HG03097 (cell line): ENCODE results near the gene ZNF428.
"Not testable (repeated sequence)": the region's sequence is repeated elsewhere in the genome, so short reads cannot be mapped to it uniquely, and the experiment has no call there.

Source experiments
- ATAC-seq: cut with Tn5 transposase; IDR thresholded peaks from one replicate; pipeline ENCODE4 v1.9.1; 2021; ENCODE audit not compliant: unreplicated experiment, low FRiP score

Gene ZNF428, protein sequence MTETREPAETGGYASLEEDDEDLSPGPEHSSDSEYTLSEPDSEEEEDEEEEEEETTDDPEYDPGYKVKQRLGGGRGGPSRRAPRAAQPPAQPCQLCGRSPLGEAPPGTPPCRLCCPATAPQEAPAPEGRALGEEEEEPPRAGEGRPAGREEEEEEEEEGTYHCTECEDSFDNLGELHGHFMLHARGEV

DNA sequence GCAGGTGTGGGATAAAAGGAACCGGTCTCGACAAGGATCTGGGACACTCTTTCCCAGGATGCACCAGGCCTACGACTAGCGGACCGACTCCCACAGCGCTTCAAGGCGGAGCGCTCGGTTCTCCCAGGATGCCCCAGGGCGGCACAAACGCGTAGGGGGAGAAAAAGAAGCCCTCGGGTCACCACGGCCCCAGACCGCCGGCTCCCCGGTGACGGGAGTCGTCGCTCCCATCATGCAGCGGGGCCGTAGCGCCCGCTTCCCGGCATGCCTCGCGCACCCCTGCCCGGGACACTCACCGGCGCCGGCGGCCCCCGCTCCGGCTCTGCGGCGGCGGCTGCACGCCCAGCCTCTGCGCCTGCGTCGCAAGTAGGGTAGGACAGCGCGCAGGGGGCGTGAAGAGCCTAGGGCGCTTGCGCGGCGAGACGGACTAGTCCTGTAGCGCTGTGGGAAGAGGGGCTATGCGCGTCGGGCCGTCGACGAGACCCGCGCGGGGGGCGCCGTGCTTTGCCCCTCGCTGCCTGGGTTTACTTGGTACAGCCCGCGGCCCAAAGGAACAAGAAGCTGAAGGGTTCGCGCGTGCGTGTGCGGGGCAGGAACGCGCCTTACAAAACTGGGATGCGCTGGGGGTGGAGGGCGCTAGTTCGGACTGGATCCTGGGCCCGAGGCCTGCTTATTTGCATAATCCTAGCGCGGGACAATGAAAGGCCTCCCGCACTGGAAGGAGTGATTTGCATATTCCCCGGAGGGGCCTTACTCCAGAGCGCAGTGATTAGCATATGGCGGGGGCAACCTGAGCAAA lies at the start of gene ZNF428:
Gene ZNF428 (minus strand): TSS at position 368 of the 799 bp plus-strand sequence. CDS start 5,325 bp downstream, outside the sequence.
- ATAC-seq = peak; percentile 67

DNA sequence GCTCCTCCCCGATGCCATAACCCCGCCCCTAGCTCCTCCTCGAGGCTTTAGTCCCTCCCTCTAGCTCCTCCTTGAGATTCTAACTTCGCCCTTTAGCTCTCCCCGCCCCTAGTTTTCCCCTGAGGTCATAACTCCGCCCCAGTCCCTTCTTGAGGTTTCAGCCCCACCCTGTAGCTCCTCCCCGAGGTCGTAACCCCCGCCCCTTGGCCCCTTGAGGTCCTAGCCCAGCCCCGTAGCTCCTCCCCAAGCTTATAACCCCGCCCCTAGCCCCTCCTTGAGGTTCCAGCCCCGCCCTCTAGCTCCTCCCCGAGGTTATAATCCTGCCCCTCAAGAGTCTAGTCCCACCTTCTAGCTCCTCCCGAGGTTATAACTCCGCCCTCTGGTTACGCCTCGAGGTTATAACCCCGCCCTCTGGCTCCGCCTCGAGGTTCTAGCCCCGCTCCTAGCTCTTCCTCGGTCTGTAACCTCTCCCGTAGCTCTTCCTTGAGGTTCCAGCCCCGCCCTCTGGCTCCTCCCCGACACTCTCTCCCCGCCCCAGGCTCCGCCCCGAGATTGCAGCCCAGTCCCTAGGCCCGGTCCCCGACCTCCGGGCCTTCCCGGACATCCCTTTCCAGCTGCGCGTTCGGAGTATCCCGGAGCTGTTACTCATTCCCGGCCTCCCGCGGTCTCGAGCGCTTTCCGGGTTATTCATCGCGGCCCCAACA lies 49.1 kb upstream of the ZNF428 start:
- ATAC-seq = peak; percentile 85

DNA sequence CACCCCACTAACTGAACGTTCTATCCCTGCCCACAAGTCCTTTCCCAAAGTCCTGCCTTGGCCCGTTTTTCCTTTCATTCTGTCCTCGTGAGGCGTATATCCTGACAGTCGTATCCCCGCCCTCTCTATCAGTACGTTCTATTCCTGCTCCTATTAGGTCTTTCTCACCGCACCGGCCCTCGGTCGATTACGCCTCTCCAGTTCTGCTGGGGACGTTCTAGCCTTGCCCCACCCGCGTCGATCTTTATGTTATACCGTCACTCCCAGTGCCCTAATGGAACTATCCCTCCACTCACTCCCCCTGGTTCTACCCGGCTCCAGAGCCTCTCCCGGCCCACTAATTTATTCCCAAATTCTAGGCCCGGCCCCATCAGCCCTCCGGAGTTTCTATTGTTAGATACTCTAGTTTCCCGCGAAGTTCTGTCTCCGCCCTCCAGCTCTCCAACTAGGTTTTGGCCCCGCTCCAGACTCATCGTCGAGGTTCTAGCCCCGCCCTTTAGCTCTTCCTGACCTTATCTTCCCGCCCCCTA lies 48.5 kb upstream of the ZNF428 start:
- ATAC-seq = no peak

DNA sequence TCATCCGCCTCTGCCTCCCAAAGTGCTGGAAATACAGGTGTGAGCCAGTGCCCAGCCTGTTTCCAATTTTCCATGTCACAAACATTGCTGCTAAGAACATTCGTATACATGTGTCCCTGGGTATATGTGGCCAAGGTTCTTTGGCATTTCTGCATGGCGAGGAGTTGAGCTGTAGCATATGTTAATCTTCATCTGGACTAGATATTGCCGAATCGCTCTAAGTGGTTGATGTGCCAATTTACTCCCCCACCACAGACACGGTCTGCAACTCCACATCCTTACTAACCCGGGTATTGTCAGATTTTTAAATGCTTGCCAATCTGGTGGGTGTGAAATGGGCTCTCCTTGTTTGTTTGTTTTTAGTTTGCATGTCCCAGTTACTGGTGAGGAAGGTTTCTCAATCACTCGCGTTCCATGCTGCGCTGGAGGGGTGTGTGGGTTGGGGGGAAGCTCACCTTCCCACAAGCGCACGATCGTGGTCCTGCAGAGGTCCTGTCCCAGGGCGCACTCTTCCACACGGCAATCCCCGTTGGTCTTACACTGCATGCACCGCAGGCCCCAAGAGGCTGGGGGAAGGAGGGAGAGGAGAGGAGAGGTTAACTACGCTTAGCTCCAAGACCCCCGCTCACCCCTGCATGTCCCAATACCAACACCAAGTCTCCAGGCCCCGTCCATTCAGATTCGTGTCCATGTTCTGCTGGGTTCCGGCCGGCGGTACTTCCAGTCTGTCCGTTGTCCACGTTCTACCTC lies 47.9 kb upstream of the ZNF428 start:
- no peak for ATAC-seq

DNA sequence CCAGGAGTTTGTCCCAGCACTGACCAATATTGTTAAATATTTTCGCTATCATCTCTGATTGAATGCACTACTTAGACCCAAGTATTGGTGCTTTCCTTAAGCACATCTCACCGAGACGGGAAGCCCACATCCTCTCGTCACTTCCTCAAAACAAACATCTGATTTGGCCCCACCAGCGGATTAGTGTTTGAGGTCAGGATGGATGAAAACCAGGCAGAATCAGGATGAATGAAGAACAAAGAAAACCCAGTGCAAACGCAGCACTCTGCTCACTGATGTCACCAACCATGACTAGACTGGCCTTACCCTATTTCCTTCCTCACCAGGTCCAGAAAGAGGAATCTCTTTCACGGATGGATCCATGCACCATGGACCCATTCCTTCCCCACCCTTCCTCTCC lies 44.6 kb upstream of the ZNF428 start:
- no peak for ATAC-seq

DNA sequence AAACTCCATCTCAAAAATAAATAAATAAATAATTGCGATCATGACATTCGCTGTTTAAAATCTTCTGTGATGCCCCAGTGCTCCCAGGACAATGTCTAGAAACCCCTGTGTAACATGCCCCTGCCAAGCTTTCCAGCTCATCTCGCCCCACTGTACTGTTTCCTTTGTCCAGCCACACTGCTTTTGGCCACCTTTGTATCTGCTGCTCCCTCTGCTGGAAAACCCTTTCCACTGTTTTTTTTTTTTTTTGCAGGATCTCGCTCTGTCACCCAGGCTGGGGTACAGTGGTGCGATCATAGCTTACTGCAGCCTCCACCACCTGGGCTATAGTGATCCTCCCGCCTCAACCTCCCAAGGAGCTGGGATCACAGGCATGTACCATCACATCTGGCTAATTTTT lies 43.1 kb upstream of the ZNF428 start:
- ATAC-seq = no peak

DNA sequence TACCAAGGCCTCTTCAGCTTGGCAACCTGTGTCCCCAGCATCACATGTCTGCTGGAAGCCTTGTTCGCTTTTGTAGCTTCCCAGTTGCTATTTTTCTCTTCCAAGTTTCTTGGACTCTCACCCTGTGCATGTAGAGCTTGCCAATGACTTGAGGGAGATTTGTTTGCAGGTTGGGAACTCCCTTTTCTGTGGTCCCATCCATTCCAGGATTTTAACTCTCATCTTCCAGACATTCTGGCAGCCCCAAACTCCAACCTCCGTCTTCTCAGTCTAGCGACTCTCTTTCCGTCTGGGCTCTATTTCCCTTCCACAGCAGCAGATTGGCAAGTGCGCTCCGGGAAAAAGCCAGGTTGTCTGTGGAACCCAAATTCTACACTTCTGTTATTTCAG lies 41.5 kb upstream of the ZNF428 start:
- ATAC-seq = no peak

DNA sequence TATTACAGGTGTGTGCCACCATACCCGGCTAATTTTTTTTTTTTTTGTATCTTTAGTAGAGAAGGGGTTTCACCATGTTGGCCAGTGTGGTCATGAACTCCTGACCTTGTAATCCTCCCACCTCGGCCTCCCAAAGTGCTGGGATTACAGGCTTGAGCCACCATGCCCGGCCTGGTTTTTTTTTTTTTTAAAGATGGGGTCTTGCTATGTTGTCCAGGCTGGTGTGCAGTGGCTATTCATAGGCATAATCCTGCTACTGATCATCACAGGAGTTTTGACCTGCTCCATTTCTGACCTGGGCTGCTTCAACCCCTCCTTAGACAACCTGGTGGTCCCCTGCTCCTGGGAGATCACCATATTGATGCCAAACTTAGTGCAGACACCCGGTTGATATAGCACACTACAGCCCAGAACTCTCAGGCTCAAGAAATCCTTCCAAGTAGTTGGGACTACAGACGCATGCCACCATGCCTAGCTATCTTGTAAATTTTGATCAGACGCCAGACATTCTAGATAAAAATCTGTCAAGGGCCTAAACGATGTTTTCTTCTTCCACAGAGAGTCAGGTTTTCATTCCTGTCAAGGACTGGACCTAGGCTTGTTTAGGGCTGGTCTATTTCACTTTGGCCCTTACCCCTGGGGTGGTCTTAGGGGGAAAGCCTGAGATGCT lies 41.0 kb upstream of the ZNF428 start:
- ATAC-seq = no peak

DNA sequence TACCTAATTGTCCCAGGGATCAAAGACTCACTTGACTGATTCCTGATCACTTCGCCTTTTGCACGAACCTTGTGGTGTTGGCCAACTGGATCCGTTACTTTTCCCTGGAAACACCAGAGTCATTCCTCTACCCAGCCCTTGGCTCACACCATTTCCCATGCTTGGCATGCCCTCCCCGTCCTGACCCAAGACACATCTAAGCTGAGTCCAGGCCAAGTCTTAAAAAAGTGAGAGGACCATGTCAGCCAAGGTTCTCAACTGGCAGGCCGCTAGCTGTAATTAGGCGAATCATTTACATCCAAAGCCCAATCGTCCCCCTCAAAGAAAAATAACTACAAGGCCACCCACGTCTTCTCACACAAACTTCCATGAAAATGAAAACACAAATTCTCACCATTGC lies 39.1 kb upstream of the ZNF428 start:
- ATAC-seq = no peak

DNA sequence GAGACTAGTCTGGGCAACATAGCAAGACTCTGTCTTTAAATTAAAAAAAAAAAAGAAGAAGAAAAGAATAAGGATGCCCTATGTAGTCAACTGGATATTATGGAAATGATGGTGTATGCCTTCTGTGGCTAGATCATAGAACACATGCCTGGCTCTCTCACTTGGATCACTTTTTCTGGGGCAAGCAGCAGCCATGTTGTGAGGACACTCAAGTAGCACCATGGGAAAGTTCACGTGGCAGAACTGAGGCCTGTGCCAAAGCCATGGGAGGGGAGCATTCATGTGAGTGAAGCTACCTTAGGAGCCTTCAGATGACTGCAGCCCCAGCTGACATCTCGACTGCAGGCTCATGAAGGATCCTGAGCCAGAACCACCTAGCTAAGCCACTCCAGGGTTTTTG lies 38.6 kb upstream of the ZNF428 start:
- ATAC-seq = no peak

DNA sequence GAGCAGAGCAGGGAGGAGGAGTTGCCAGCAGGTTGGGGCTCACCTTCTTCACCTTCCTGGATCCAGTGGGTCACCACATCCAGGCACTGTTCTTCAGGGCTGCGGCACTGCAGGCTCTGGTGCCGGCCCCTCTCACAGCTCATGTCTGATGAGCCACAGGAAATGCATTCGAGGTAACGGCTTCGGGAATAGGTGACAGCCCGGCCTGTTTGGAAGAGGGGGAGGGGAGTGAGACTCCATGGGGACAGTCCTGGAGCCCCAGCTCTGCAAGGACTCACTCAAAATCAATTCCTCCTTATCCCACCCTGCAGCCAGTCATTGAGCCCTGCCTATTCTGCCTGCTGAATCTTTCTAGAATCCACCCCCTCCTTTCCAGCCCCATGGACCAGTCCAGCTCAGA lies 37.0 kb upstream of the ZNF428 start:
- no peak for ATAC-seq

DNA sequence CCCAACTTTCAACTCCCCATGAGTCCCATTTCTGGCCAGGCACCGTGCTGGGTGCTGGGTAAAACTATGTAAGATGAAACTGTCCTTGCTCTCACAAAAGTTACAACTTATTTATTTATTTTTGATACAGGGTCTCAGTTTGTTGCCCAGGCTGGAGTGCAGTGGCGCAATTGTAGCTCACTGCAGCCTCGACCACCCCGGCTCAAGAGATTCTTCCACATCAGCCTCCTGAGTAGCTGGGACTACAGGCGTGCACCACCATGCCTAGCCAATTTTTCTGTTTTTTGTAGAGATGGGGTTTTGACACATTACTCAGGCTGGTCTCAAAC lies 33.1 kb upstream of the ZNF428 start:
- no peak for ATAC-seq

DNA sequence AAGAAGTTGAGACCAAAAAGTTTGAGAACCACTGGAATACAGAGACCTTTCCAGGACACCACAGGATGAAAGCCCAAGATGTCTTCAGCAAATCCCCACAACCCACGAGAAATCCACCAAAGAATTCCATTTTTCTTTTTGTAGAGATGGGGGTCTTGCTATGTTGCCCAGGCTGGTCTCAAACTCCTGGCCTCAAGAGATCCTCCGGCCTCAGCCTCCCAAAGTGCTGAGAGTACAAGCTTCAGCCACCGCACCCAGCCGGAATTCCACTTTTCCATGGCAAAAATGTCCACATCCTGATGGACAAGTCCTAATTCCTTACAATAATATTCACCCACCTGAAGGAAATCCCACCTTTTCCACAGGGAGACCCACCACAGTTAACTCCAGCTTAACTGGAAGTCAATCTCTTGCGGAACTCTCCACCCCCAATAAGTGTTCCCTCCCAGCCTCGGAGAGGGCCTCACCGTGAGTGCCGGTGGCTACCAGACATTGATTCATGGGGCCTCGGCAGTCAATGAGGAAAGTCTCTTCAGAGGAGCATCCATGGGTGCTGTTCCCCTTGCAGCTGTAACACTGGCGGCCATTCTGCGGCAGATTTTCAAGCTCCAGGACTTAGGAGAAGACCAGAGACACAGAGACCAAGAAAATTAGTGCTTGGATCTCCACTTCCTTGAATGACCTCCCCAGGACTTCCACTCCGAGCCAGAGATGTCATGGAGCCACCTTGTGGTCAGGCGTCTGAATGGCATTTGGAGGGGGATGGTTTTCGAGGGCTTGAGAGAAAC lies 32.5 kb upstream of the ZNF428 start:
- ATAC-seq = no peak

DNA sequence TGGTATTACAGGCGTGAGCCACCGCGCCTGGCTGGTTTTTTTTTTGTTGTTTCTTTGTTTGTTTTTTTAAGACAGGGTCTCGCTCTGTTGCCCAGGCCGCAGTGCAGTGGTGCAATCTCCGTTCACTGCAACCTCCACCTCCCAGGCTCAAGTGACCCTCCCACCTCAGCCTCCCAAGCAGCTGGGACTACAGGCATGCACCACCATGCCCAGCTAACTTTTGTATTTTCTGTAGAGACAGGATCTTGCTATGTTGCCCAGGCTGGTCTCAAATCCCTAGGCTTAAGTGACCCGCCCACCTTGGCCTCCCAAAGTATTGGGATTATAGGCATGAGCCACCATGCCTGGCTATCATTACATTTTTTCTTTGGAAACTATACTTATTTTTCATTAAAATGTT lies 30.8 kb upstream of the ZNF428 start:
- ATAC-seq = not testable (repeated sequence)

DNA sequence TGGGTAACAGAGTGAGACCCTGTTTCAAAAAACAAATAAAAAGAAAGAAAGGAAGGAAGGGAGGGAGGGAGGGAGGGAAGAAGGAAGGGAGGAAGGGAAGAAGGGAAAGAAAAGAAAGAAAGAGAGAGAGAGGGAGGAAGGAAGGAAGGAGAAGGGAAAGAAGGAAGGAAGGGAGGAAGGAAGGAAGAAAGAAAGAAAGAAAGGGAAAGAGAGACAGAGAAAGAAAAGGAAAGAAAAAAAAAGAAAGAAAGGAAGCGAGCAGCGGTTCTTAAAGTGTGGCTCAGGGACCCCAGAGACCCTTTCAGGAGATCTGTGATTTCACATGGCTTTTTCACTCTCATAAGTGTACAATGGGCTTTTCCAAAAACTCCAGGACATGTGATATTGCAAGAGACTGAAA lies 30.1 kb upstream of the ZNF428 start:
- no peak for ATAC-seq

DNA sequence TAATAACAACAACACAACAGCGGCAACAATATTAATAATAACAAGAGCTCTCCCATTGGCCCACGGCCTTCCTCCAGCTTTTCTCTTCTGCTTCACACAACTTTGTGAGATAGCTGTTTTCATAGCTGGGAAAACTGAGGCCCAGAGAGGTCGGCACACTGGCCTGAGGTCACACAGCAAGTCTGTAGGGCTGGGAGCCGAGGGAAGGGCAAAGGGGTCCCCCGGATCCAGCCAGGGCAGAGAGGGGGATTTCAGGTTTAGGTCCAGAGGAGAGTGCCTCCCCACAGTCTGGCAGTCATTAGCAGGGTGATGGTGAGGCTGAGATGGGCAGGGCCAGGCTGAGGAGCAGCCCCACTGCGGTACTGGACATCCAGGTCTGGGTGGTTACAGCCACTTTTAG lies 29.2 kb upstream of the ZNF428 start:
- ATAC-seq = no peak

DNA sequence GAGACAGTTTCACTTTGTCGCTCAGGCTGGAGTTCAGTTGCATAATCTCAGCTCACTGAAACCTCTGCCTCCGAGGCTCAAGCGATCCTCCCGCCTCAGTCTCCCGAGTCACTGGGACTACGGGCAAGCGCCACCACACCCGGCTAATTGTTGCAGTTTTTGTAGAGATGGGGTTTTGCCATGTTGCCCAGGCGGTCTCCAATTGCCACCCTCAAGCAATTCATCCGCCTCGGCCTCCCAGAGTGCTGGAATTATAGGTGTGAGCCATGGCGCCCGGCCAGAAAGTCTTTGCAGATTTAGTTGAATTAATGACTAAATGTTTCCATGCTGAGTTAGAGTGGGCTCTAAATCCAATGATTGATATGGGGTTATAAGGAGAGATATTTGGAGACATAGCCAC lies 24.8 kb upstream of the ZNF428 start:
- ATAC-seq = no peak

DNA sequence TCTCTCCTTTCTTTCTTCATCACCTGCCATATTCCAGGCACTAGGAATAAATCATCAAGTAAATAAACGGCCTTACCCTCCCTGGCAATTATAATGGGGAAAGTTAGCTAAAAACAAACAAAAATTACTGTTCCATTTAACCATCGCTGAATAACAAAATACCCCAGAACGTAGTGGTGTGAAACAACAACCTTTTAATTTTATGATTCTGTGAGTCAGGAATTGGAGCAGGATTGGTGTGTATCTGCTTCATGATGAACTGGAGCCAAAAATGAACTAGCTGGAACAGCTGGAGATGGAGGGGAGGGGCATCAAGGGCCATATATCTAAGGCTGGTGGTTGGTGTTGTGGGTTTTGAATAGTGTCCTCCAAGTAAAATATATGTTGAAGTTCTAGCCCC lies 23.9 kb upstream of the ZNF428 start:
- no peak for ATAC-seq

DNA sequence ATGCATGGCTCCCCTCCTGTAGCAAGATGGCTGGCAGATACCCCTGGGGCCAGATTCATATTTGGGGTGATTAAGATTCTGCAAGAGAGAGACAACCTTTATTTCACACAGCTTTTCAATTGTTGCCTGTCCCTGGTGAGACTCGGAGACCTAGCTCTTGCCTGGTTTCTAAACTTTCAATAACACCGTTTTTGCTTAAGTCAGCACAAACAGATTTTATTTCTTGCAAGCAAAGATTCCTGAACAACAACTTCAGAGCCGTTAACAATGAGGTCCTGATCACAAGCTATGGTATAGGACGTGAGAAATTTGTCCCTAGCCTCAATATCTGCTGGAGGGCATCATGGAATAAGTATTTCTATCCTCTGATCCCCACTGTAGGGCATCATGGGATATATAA lies 23.1 kb upstream of the ZNF428 start:
- no peak for ATAC-seq

DNA sequence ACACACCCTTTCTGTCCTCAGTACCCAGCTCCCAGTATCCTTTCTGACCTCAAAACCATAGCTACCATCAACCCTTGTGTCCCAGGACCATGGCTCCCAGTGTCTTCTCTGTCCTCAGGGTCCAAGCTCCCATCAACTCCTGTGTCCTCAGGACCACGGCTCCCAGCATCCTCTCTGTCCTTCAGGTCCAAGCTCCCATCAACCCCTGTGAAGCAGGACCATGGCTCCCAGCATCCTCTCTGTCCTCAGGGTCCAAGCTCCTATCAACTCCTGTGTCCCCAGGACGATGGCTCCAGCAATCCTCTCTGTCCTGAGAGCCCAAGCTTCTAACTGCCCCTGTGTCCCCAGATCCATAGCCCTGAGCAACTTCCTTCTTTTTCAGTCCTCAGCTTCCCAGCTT lies 21.9 kb upstream of the ZNF428 start:
- ATAC-seq = no peak
